H1 (cell line): ENCODE results near the gene HSDL2. TPM values are rescaled to one million over a fixed set of nuclear protein-coding genes. Genes with fewer than 3 reads are reported as not detected.

Source experiments
- EGR1 ChIP-seq: IDR thresholded peaks from 2 replicates; pipeline ENCODE4 v1.6.1; 2011; ENCODE audit warnings: low read depth, low read length, borderline replicate concordance
- EZH2 ChIP-seq: fragments of 200-600 bp; sonication (generic); IDR thresholded peaks from 2 replicates; pipeline ENCODE4 v1.7.1; 2012; ENCODE audit warnings: low read depth, mild to moderate bottlenecking, moderate library complexity, low read length, inconsistent platforms; ENCODE audit not compliant: severe bottlenecking
- SRF ChIP-seq: IDR thresholded peaks from 2 replicates; pipeline ENCODE4 v1.6.1; 2011; ENCODE audit warnings: mild to moderate bottlenecking, low read depth, low read length, moderate library complexity
- TAF1 ChIP-seq: IDR thresholded peaks from 2 replicates; pipeline ENCODE4 v1.6.1; 2011; ENCODE audit warnings: mild to moderate bottlenecking, low read depth, low read length
- polyA plus RNA-seq, 7 experiments: library from polyadenylated mRNA; depleted of rRNA in 3 of 7; stranded (reverse) in 5 of 7; unstranded in 2 of 7; fragments of >200 nt in 5 of 7; fragments of 200-250 nt in 2 of 7; gene quantifications; 1 replicate in 5 of 7; 2 replicates in 1 of 7; 4 replicates in 1 of 7; pipeline versions ENCODE4 v1.2.1 to v1.2.3, GENCODE V29; 2011 to 2013; ENCODE audit warnings: missing spikeins in 2 of 7, mixed read lengths in 2 of 7
- total RNA-seq: library from RNA; stranded (reverse); fragmentation: NEBNext Ultra II Directional; extraction: Animal tissue kit (Norgen Biotek cat#: 25700); gene quantifications from 2 replicates; pipeline ENCODE4 v1.2.1, GENCODE V29; 2021
- TF ChIP-seq, protein P1 (sequence below): IDR thresholded peaks from 2 replicates; pipeline ENCODE4 v1.6.1; 2011; ENCODE audit warnings: low read depth, mild to moderate bottlenecking, low read length; ENCODE audit not compliant: insufficient read depth

The HSDL2 gene
- total and polyA plus RNA-seq, 2 of the 8 experiments (the other 6 are each of a cell fraction or from before 2014, with no cell fraction given), result 6.6 to 15.4 TPM

DNA sequence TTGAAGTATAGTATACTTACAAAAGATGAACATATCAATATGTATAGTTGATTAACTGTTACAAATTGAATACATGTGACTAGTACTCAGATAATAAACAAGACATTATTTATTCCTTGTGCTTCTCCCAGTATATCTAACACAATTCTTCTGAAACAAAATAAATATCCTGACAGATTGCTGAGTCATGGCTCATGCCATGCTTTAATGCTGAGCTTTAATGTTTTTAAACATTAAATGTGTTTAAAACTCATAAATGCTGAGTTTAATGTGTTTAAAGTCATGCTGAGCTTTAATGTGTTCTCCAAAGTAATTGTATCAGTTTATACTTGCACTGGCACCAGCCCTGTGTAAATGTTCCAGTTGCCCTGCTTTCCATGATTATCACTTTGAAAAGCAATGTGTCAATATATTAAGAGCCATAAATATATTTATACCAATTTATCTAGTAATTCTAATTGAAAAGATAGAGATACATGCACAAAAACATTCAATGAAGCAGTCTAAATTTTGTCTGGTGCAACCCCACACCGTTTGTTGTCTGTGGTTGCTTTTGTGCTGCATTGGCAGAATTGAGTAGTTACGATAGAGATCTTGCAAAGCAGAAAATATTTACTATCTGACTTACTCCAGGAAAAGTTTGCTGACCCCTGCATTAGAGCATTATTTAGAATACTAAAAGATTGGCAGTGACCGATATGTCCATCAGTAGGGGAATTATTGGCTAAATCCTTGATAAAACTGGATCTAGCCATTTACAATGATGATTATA, 122.5 kb downstream of the HSDL2 start (continued):
- no peak for TF ChIP-seq SRF
- no peak for TF ChIP-seq EGR1
- no peak for TF ChIP-seq EZH2
- TF ChIP-seq, protein P1, sequence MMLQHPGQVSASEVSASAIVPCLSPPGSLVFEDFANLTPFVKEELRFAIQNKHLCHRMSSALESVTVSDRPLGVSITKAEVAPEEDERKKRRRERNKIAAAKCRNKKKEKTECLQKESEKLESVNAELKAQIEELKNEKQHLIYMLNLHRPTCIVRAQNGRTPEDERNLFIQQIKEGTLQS, result no peak
- no peak for TF ChIP-seq TAF1
